PFSK-1 (cell line): ENCODE results near the gene CHD3.

ENCODE experiments used
- FOXP2 ChIP-seq: optimal IDR thresholded peaks from 2 replicates; pipeline ENCODE3; 2011; ENCODE audit warnings: borderline replicate concordance, control low read depth, inconsistent platforms; ENCODE audit not compliant: insufficient read depth; ENCODE audit errors: extremely low read length, extremely low read depth
- POLR2AphosphoS5 ChIP-seq: IDR thresholded peaks from 2 replicates; pipeline ENCODE4 v1.6.1; 2012; ENCODE audit warnings: low read depth, mild to moderate bottlenecking, control low read depth, low read length, moderate library complexity
- SIN3A ChIP-seq: IDR thresholded peaks from 2 replicates; pipeline ENCODE4 v1.6.1; 2012; ENCODE audit warnings: mild to moderate bottlenecking, low read length, moderate library complexity, borderline replicate concordance; ENCODE audit not compliant: insufficient read depth
- TAF1 ChIP-seq: IDR thresholded peaks from 2 replicates; pipeline ENCODE4 v1.6.1; 2012; ENCODE audit warnings: low read length, control low read depth, borderline replicate concordance; ENCODE audit not compliant: insufficient read depth
- TF ChIP-seq, protein P1 (sequence below), 2 experiments: IDR thresholded peaks; 2 replicates each; pipeline versions ENCODE4 v1.6.1 to v1.8.0; 2011 to 2012; ENCODE audit warnings: low read depth in 2 of 2, low read length in 2 of 2, control low read depth in 1 of 2, inconsistent platforms in 1 of 2, mild to moderate bottlenecking in 1 of 2, moderate library complexity in 1 of 2; ENCODE audit not compliant: insufficient read depth in 1 of 2

Gene CHD3

DNA sequence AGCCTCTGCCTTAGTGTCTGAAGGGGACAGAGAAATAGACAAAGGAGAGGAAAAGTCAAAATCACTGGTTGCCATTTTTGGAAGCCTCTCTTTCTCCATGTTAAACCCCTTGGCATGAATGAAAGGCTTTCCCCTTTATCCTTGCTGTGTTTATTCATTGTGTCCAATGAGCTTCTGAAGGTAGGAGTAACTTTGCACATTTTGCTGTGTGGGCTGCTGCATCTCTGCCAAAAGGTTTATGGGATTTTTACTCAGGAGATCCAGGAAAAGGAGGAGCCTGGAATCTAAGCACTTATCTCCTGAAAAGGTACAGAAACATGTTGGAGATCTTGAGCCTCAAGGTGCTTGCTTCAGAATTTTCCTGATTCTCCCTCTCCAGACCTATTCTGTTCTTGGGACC lies 47.3 kb downstream of the CHD3 start:
- no peak for TF ChIP-seq POLR2AphosphoS5
- TF ChIP-seq FOXP2, result no peak
- no peak for TF ChIP-seq TAF1
- TF ChIP-seq, protein P1, sequence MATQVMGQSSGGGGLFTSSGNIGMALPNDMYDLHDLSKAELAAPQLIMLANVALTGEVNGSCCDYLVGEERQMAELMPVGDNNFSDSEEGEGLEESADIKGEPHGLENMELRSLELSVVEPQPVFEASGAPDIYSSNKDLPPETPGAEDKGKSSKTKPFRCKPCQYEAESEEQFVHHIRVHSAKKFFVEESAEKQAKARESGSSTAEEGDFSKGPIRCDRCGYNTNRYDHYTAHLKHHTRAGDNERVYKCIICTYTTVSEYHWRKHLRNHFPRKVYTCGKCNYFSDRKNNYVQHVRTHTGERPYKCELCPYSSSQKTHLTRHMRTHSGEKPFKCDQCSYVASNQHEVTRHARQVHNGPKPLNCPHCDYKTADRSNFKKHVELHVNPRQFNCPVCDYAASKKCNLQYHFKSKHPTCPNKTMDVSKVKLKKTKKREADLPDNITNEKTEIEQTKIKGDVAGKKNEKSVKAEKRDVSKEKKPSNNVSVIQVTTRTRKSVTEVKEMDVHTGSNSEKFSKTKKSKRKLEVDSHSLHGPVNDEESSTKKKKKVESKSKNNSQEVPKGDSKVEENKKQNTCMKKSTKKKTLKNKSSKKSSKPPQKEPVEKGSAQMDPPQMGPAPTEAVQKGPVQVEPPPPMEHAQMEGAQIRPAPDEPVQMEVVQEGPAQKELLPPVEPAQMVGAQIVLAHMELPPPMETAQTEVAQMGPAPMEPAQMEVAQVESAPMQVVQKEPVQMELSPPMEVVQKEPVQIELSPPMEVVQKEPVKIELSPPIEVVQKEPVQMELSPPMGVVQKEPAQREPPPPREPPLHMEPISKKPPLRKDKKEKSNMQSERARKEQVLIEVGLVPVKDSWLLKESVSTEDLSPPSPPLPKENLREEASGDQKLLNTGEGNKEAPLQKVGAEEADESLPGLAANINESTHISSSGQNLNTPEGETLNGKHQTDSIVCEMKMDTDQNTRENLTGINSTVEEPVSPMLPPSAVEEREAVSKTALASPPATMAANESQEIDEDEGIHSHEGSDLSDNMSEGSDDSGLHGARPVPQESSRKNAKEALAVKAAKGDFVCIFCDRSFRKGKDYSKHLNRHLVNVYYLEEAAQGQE (IDR thresholded peaks at IDR 0.05; ENCODE audit: insufficient read depth in 1 of 2, low read depth in 2 of 2, low read length in 2 of 2), result no peak
- TF ChIP-seq SIN3A, result no peak

DNA sequence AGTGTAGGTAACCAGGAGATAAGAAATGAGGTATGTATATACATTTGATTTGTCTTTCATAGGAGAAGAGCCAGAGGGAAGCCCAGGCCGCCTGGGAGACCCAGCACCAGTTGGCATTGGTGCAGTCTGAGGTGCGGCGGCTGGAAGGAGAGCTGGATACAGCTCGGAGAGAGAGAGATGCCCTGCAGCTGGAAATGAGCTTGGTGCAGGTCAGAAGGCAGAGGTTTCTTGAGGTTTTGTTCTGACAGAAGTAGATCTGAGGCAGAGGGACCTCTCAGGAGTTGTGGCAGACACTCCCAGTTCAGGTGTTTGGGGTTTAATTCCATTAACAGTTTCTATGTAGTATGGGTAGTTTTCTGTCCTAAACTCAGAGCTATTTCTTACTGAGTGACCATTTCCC lies 51.4 kb downstream of the CHD3 start:
- TF ChIP-seq SIN3A (no peak), POLR2AphosphoS5 (no peak), FOXP2 (no peak), TAF1 (no peak)
- TF ChIP-seq, protein P1 (IDR thresholded peaks at IDR 0.05; ENCODE audit: insufficient read depth in 1 of 2, low read depth in 2 of 2, low read length in 2 of 2), result no peak

- TF ChIP-seq POLR2AphosphoS5 (no peak), TAF1 (no peak), SIN3A (no peak), FOXP2 (no peak)
- TF ChIP-seq, protein P1 (IDR thresholded peaks at IDR 0.05; ENCODE audit: insufficient read depth in 1 of 2, low read depth in 2 of 2, low read length in 2 of 2), result no peak
Measured at GRCh38 chr17:7940743-7941142, 52.2 kb downstream of the CHD3 start.

GRCh38 chr17:7943291-7943690 lies 54.7 kb downstream of the CHD3 start:
- no peak for TF ChIP-seq FOXP2

DNA sequence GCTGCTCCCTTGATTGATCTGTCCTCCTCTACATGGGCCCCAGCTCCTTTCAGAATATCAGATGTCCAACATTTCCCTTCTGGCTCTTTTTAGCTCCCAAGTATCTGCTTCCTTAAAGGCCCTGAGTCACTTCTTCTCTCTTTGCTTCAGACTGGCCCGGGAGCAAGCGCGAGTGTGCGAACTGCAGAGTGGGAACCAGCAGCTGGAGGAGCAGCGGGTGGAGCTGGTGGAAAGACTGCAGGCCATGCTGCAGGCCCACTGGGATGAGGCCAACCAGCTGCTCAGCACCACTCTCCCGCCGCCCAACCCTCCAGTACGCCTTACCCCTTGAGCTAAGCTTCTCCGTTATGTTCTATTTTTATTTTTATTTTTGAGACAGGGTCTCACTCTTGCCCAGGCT lies 55.7 kb downstream of the CHD3 start:
- TF ChIP-seq SIN3A (no peak), FOXP2 (no peak), TAF1 (no peak)
- TF ChIP-seq, protein P1 (IDR thresholded peaks at IDR 0.05; ENCODE audit: insufficient read depth in 1 of 2, low read depth in 2 of 2, low read length in 2 of 2), result no peak
